ENCODE results near the gene LSM4.

DNA sequence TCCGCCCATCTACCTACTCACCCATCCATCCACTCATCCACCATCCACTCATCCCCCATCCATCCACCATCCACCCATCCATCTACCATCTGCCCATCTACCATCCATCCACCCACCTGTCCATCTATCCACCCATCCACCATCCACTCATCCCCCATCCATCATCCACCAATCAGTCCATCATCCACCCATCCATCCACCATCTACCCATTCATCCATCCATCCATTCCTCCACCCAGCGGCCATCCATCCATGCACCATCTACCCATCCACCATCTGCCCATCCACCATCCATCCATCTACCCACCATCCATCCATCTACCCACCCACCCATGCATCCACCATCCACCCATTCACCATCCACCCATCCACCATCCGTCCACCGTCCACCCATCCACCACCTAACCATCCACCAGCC, 27.8 kb downstream of the LSM4 start:
- TF ChIP-seq, protein P1, sequence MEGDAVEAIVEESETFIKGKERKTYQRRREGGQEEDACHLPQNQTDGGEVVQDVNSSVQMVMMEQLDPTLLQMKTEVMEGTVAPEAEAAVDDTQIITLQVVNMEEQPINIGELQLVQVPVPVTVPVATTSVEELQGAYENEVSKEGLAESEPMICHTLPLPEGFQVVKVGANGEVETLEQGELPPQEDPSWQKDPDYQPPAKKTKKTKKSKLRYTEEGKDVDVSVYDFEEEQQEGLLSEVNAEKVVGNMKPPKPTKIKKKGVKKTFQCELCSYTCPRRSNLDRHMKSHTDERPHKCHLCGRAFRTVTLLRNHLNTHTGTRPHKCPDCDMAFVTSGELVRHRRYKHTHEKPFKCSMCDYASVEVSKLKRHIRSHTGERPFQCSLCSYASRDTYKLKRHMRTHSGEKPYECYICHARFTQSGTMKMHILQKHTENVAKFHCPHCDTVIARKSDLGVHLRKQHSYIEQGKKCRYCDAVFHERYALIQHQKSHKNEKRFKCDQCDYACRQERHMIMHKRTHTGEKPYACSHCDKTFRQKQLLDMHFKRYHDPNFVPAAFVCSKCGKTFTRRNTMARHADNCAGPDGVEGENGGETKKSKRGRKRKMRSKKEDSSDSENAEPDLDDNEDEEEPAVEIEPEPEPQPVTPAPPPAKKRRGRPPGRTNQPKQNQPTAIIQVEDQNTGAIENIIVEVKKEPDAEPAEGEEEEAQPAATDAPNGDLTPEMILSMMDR (IDR thresholded peaks at IDR 0.05; ENCODE audit: low read depth, low read length, poor library complexity, severe bottlenecking), result no peak
- no peak for TF ChIP-seq EZH2phosphoT487 (IDR thresholded peaks at IDR 0.05; ENCODE audit: borderline replicate concordance, low read length)
